Left hindlimb (tissue), 1 donor: ENCODE measurements around the gene FAM98B.

ENCODE experiments used
- DNase-seq: peaks from one replicate; pipeline ENCODE4 v3.0.0-alpha.2; 2018

The FAM98B gene

GRCh38 chr15:38461066-38461833, 7.3 kb downstream of the FAM98B start:
- no peak for DNase-seq

- no peak for DNase-seq
Measured at GRCh38 chr15:38463893-38464292, 10.0 kb downstream of the FAM98B start.

GRCh38 chr15:38464675-38465074, 10.7 kb downstream of the FAM98B start:
- DNase-seq = no peak

- DNase-seq = no peak
Measured at GRCh38 chr15:38470816-38471215, 16.9 kb downstream of the FAM98B start.

- no peak for DNase-seq
Measured at GRCh38 chr15:38471974-38472373, 18.0 kb downstream of the FAM98B start.

GRCh38 chr15:38474155-38474757, 20.3 kb downstream of the FAM98B start:
- DNase-seq = no peak

- no peak for DNase-seq
Measured at GRCh38 chr15:38475361-38475760, 21.4 kb downstream of the FAM98B start.

- DNase-seq = no peak
Measured at GRCh38 chr15:38476120-38476519, 22.2 kb downstream of the FAM98B start.

GRCh38 chr15:38477637-38478036, 23.7 kb downstream of the FAM98B start:
- no peak for DNase-seq

GRCh38 chr15:38479266-38479665, 25.3 kb downstream of the FAM98B start:
- no peak for DNase-seq

GRCh38 chr15:38479756-38480155, 25.8 kb downstream of the FAM98B start:
- DNase-seq = no peak

GRCh38 chr15:38481113-38481512, 27.2 kb downstream of the FAM98B start:
- no peak for DNase-seq

- DNase-seq = no peak
Measured at GRCh38 chr15:38481761-38482160, 27.8 kb downstream of the FAM98B start.

- DNase-seq = no peak
Measured at GRCh38 chr15:38482572-38482971, 28.6 kb downstream of the FAM98B start.

- DNase-seq = no peak
Measured at GRCh38 chr15:38486936-38487335, 33.0 kb downstream of the FAM98B start.

GRCh38 chr15:38487378-38487777, 33.5 kb downstream of the FAM98B start:
- DNase-seq = no peak

GRCh38 chr15:38490242-38490922, 36.5 kb downstream of the FAM98B start:
- no peak for DNase-seq

- DNase-seq = no peak
Measured at GRCh38 chr15:38496151-38496550, 42.2 kb downstream of the FAM98B start.

- no peak for DNase-seq
Measured at GRCh38 chr15:38499651-38500050, 45.7 kb downstream of the FAM98B start.

GRCh38 chr15:38503496-38503895, 49.6 kb downstream of the FAM98B start:
- DNase-seq = no peak

- no peak for DNase-seq
Measured at GRCh38 chr15:38504680-38505467, 50.9 kb downstream of the FAM98B start.

- DNase-seq = no peak
Measured at GRCh38 chr15:38506997-38507396, 53.1 kb downstream of the FAM98B start.

- DNase-seq = no peak
Measured at GRCh38 chr15:38507570-38507969, 53.6 kb downstream of the FAM98B start.
